Fibroblast of pulmonary artery (primary cell): ENCODE measurements around the gene SCRN3.
A peak's percentile ranks its signal among the peaks of the same experiment; 100 is the strongest.
"Not testable (repeated sequence)": the region's sequence is repeated elsewhere in the genome, so short reads cannot be mapped to it uniquely, and the experiment has no call there.

Source experiments
- DNase-seq: peaks from one replicate; pipeline ENCODE4 v3.0.0-alpha.2; 2010; ENCODE audit warnings: low read depth
- H3K4me3 ChIP-seq: replicated peaks from 2 replicates; pipeline ENCODE4 v1.5.1; 2011; ENCODE audit warnings: low read depth, mild to moderate bottlenecking, control low read depth, low read length, moderate library complexity
- CTCF ChIP-seq: IDR thresholded peaks from 2 replicates; pipeline ENCODE4 v1.5.1; 2011; ENCODE audit warnings: mild to moderate bottlenecking, control low read depth, low read length, inconsistent platforms; ENCODE audit errors: missing control alignments

The SCRN3 gene

GRCh38 chr2:174392706-174393105 is 2.8 kb upstream of the SCRN3 start:
- no peak for DNase-seq
- TF ChIP-seq CTCF, result no peak
- H3K4me3 ChIP-seq, result no peak overlapping the region

GRCh38 chr2:174395969-174396630 is 570 bp downstream of the SCRN3 start:
- peak; percentile 11 for DNase-seq
- H3K4me3 ChIP-seq, result peak overlapping the region; percentile 99
- no peak for TF ChIP-seq CTCF

GRCh38 chr2:174397773-174398172 is 2.2 kb downstream of the SCRN3 start:
- TF ChIP-seq CTCF, result no peak
- no peak overlapping the region for H3K4me3 ChIP-seq
- DNase-seq, result no peak

DNA sequence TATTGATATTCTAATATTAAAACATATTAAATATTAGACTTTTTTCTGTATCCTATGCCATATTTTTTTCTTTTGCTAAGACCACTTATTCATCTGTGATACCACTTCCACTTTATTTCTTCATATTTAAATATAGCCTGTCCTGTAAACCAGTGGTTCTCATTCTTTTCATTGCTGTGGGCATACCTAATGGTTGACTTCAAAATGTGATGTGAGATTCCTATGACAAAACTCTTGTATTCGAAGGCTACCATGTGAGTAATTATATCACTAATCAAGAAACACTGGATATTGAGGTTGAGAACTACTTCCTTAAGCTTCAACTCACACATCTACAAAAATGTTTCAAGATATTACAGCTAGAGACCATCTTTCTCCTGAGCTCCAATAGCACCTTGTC is 3.6 kb downstream of the SCRN3 start:
- DNase-seq, result no peak
- TF ChIP-seq CTCF, result no peak

DNA sequence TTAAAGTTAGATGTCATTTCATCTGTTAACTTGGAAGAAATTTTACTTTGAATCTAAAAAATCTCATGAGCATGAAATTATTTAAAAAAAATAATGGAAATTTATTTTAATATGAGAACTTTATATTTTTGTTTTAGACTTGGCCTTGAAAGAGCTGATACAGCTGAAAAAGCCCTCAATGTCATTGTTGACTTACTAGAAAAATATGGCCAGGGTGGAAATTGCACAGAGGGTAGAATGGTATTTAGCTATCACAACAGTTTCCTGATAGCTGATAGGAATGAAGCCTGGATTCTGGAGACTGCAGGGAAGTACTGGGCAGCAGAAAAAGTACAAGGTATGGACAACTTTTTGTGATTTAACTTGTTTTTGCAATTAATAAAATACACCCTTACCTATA is 5.3 kb downstream of the SCRN3 start:
- no peak for DNase-seq
- no peak for TF ChIP-seq CTCF
- no peak overlapping the region for H3K4me3 ChIP-seq

More for the DNA sequence above, 3.6 kb downstream of the SCRN3 start:
- H3K4me3 ChIP-seq, result no peak overlapping the region

DNA sequence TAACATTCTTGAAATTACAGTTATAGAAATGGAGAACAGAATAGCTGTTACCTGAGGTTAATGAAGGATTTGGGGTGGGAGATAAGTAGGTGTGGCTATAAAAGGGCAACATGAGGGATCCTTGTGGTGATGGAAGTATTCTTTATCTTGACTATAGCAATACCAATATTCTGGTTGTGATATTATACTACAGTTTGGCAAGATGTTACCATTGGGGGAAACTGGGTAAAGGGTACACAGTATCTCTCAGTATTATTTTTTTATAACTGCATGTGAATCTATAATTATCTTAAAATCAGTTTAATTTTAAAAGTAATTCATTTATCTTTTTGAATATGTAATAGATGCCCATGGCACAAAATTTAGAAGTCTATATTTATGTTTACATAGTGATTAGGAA is 8.1 kb downstream of the SCRN3 start:
- no peak for TF ChIP-seq CTCF
- no peak for DNase-seq
- no peak overlapping the region for H3K4me3 ChIP-seq

DNA sequence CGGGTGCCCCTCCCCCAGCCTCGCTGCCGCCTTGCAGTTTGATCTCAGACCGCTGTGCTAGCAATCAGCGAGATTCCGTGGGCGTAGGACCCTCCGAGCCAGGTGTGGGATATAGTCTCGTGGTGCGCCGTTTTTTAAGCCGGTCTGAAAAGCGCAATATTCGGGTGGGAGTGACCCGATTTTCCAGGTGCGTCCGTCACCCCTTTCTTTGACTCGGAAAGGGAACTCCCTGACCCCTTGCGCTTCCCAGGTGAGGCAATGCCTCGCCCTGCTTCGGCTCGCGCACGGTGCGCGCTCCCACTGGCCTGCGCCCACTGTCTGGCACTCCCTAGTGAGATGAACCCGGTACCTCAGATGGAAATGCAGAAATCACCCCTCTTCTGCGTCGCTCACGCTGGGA is 14.5 kb downstream of the SCRN3 start:
- not testable (repeated sequence) for H3K4me3 ChIP-seq

DNA sequence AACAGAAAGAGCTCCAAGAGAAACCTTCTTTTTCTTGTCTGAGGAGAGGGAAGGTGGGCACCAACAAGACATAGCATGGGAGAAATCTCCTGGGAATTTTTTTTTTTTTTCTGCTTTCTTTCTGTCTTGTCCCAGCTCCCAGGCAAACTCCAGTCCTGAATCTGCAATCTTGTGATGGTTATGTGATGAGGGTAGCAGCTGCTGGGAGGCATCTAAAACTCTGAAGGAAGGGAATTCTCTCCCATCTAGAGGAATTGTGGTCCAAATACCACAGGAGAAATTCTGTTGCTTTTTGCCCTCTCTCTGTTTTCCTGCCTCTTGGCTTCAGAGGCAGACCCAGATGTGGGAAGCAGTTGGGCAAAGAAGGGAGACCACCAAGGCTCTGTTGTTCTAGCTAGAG is 16.7 kb downstream of the SCRN3 start:
- TF ChIP-seq CTCF, result no peak
- no peak for DNase-seq
- H3K4me3 ChIP-seq, result no peak overlapping the region

More for the DNA sequence above, 14.5 kb downstream of the SCRN3 start:
- DNase-seq, result not testable (repeated sequence)
